ENCODE measurements around the gene NCDN. TPM values are rescaled to one million over a fixed set of nuclear protein-coding genes. Genes with fewer than 3 reads are reported as not detected.

NCDN gene
- total and polyA plus RNA-seq, 7 donors: 3.6 to 26.3 (median 14.0) TPM

DNA sequence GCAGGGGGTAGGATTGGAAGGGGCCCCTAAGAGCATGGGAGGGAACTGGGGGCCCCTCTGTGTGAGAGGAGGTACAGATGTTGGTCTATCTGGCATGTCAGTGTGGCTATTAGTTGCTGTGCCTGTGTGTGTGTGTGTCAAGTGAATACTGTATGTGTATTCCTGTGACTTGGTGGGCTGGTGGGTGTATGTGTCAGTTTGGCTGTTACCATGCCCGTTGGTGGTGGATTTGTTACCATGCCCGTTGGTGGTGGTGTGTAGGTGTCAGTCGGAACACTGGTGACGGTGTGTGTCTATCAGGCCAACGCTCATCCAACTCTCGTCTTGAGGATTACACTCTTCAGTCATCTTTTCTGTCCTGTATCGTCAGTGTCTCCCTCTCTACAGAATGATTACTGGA is 38.1 kb downstream of the NCDN start:
- H3K4me3 ChIP-seq: no peak overlapping the region
- no peak for DNase-seq
- no peak overlapping the region for H3K27ac ChIP-seq
- TF ChIP-seq CTCF (IDR thresholded peaks at IDR 0.05) (no peak), EP300 (IDR thresholded peaks at IDR 0.05) (no peak), POLR2AphosphoS5 (IDR thresholded peaks at IDR 0.05) (peak in 1 of 4 donors; percentile 17), POLR2A (IDR thresholded peaks at IDR 0.05) (no peak)
- peaks cover 0 to 10% (median 0%) of the 10 kb centered on the region in 4 donors for H3K36me3 ChIP-seq
- WGBS, 2 donors: 92 to 93% methylated on average over 7 of the region's 7 CpGs
- no peaks in the 10 kb centered on the region for H3K27me3 ChIP-seq
- H3K4me1 ChIP-seq: no peaks in the 10 kb centered on the region
- no peaks in the 10 kb centered on the region for H3K9me3 ChIP-seq
- intact Hi-C loops (cut with DNase I): no loop called here

DNA sequence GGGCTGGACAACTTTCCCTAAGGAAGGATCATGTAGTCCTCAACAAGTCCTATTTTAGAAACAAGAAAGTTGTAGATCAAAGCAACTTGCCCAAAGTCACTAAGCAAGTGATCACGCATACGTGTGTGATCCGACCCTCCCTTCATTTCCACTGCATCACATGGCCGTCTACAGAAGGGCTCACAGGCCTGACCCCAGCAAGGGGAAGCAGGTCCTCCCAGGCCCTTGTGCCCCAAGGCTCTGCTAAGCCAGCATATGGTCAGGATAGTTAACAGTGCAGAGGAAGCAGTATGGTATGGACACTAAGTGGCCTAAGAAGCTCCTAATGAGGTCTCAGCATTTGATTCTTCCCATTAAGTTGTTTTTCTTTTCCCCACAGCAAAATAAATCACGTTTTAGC is 40.3 kb downstream of the NCDN start:
- peaks cover 0 to 32% (median 3%) of the 10 kb centered on the region in 4 donors for H3K36me3 ChIP-seq
- H3K27ac ChIP-seq: no peak overlapping the region
- 87 to 90% methylated on average over 5 of the region's 5 CpGs for WGBS, 2 donors
- no peaks in the 10 kb centered on the region for H3K9me3 ChIP-seq
- TF ChIP-seq POLR2AphosphoS5 (IDR thresholded peaks at IDR 0.05): no peak
- TF ChIP-seq CTCF (IDR thresholded peaks at IDR 0.05): no peak
- TF ChIP-seq POLR2A (IDR thresholded peaks at IDR 0.05): no peak
- DNase-seq: no peak
- no peak overlapping the region for H3K4me3 ChIP-seq
- intact Hi-C loops (cut with DNase I): no loop called here
- H3K4me1 ChIP-seq: no peaks in the 10 kb centered on the region
- no peaks in the 10 kb centered on the region for H3K27me3 ChIP-seq

- H3K27ac ChIP-seq: no peak overlapping the region
- H3K4me3 ChIP-seq: no peak overlapping the region
- intact Hi-C loops (cut with DNase I): no loop called here
- H3K4me1 ChIP-seq: no peaks in the 10 kb centered on the region
- no peak for DNase-seq
- TF ChIP-seq CTCF (IDR thresholded peaks at IDR 0.05): no peak
- TF ChIP-seq EP300 (IDR thresholded peaks at IDR 0.05): no peak
- no peak for TF ChIP-seq POLR2A (IDR thresholded peaks at IDR 0.05)
- no peak for TF ChIP-seq POLR2AphosphoS5 (IDR thresholded peaks at IDR 0.05)
- H3K27me3 ChIP-seq: no peaks in the 10 kb centered on the region
- no peaks in the 10 kb centered on the region for H3K9me3 ChIP-seq
- H3K36me3 ChIP-seq: peaks cover 0 to 42% (median 10%) of the 10 kb centered on the region in 4 donors
- 86 to 87% methylated on average over 2 of the region's 2 CpGs for WGBS, 2 donors
Measured at GRCh38 chr1:35598895-35599294, 41.3 kb downstream of the NCDN start.

DNA sequence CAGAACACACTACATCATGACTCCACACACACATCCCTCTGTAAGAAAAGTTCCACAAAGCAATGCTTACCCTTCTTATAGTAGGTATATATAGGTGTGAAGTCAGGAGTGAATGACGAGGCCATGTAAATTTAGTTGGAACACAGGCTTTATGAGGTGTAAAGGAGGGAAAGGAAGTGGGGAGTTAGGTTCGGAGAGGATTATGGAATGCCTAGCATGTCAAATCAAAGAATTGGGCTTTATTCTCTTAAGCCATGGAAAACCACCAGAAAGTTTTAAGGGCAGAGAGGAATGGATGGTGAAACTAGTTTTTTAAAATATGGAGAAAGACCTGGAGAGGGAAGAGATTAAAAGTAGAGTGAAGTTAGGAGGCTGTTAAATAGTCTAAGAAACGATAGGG is 41.8 kb downstream of the NCDN start:
- WGBS, 2 donors: 87 to 90% methylated on average over 3 of the region's 3 CpGs
- Histone ChIP-seq H3K27me3 (no peaks in the 10 kb centered on the region), H3K4me3 (no peak overlapping the region), H3K27ac (no peak overlapping the region), H3K4me1 (no peaks in the 10 kb centered on the region), H3K9me3 (no peaks in the 10 kb centered on the region), H3K36me3 (peaks cover 0 to 48% (median 13%) of the 10 kb centered on the region in 4 donors)
- TF ChIP-seq POLR2AphosphoS5 (IDR thresholded peaks at IDR 0.05) (no peak), CTCF (IDR thresholded peaks at IDR 0.05) (no peak), POLR2A (IDR thresholded peaks at IDR 0.05) (no peak), EP300 (IDR thresholded peaks at IDR 0.05) (no peak)
- DNase-seq: no peak
- intact Hi-C loops (cut with DNase I): no loop called here

DNA sequence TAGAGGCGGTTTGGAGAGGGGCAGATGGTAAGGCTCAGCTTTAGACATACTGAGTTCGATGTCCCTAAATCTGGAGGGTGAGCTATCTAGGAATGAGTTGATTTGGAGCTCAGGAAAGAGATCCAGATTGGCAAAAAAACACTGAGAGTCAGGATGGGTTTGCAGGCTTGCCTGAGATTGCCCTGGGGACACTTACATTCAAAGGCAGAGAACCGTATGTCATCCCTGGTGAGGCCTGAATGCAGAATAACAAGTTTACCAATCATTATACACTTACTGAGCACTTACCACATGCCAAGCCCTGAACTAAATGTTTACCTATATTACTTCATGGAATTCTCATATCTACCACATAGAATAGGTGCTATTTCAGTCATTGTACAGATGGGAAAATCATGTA is 43.0 kb downstream of the NCDN start:
- H3K4me1 ChIP-seq: no peaks in the 10 kb centered on the region
- WGBS, 2 donors: 93 to 94% methylated on average over 3 of the region's 3 CpGs
- no peak overlapping the region for H3K4me3 ChIP-seq
- H3K27me3 ChIP-seq: no peaks in the 10 kb centered on the region
- no peaks in the 10 kb centered on the region for H3K9me3 ChIP-seq
- TF ChIP-seq POLR2AphosphoS5 (IDR thresholded peaks at IDR 0.05) (no peak), EP300 (IDR thresholded peaks at IDR 0.05) (no peak), POLR2A (IDR thresholded peaks at IDR 0.05) (no peak), CTCF (IDR thresholded peaks at IDR 0.05) (no peak)
- intact Hi-C loops (cut with DNase I): no loop called here
- no peak overlapping the region for H3K27ac ChIP-seq
- peaks cover 0 to 59% (median 18%) of the 10 kb centered on the region in 4 donors for H3K36me3 ChIP-seq
- no peak for DNase-seq

Data from sigmoid colon (tissue), 7 donors.